A549 (cell line): ENCODE results near the gene IL17A. TPM values are rescaled to one million over a fixed set of nuclear protein-coding genes. Genes with fewer than 3 reads are reported as not detected.

Experiments used
- ATAC-seq, 2 experiments: fragments of 200-7000 bp in 1 of 2; fragments of >200 bp in 1 of 2; cut with Nextera tagmentation in 1 of 2; cut with Tn5 transposase in 1 of 2; 3 replicates each; pipeline versions ENCODE4 v1.8.0 to v1.9.1; 2018 to 2020; ENCODE audit warnings: mild to moderate bottlenecking in 1 of 2, moderate library complexity in 1 of 2
- CTCF ChIA-PET: fragments of 300-600 bp; sonication (Branson Sonifier 250); formaldehyde crosslinking; extraction: SDS; loops from one replicate; lab custom pipeline; 2021; ENCODE audit warnings: antibody characterized with exemption, inconsistent platforms; lab: Yijun Ruan, JAX
- POLR2A ChIA-PET: fragments of 350-600 bp; formaldehyde crosslinking; extraction: SDS; loops from one replicate; lab custom pipeline; 2021; ENCODE audit warnings: antibody characterized with exemption, inconsistent platforms; lab: Yijun Ruan, JAX
- DNase-seq, 2 experiments: peaks; one replicate each; pipeline versions ENCODE4 v3.0.0 to v3.0.0-alpha.2; 2011 to 2016; ENCODE audit warnings: low read depth in 1 of 2, low spot score in 1 of 2
- FAIRE-seq: peaks from 2 replicates; lab custom pipeline; 2011; peaks lifted over from hg19 to GRCh38; lab: Jason Lieb, UNC
- H3K27ac ChIP-seq, 2 experiments: fragments of >200 bp; sonication (Bioruptor Twin); formaldehyde crosslinking; 3 replicates each; pipeline ENCODE4 v1.5.1; 2016 to 2017
- H3K4me1 ChIP-seq: fragments of >200 bp; sonication (Bioruptor Twin); formaldehyde crosslinking; 3 replicates; pipeline ENCODE4 v1.6.1; 2016
- H3K4me2 ChIP-seq: fragments of >200 bp; sonication (Bioruptor Twin); formaldehyde crosslinking; 3 replicates; pipeline ENCODE4 v1.6.1; 2016
- H3K4me3 ChIP-seq: fragments of >200 bp; sonication (Bioruptor Twin); formaldehyde crosslinking; 3 replicates; pipeline ENCODE4 v1.5.1; 2016
- H3K9me3 ChIP-seq: fragments of >200 bp; sonication (Bioruptor Twin); formaldehyde crosslinking; 3 replicates; pipeline ENCODE4 v1.6.1; 2016
- BCL3 ChIP-seq: fragments of >200 bp; sonication (Bioruptor Twin); formaldehyde crosslinking; IDR thresholded peaks from 3 replicates; pipeline ENCODE4 v1.6.1; 2016
- CHD4 ChIP-seq: fragments of 200-600 bp; sonication (generic); IDR thresholded peaks from 2 replicates; pipeline ENCODE4 v1.6.1; 2016; ENCODE audit warnings: antibody characterized with exemption, mild to moderate bottlenecking, borderline replicate concordance
- CTCF ChIP-seq: fragments of >200 bp; sonication (Bioruptor Twin); formaldehyde crosslinking; IDR thresholded peaks from 3 replicates; pipeline ENCODE4 v1.5.1; 2016
- EHMT2 ChIP-seq: fragments of 200-600 bp; sonication (generic); IDR thresholded peaks from 2 replicates; pipeline ENCODE4 v1.6.1; 2016; ENCODE audit warnings: antibody characterized with exemption, low read depth, mild to moderate bottlenecking, moderate library complexity
- FOXS1 ChIP-seq: fragments of 250-450 bp; sonication (Bioruptor Pico); IDR thresholded peaks from 2 replicates; pipeline ENCODE4 v1.5.0; 2020; ENCODE audit warnings: mild to moderate bottlenecking, moderate library complexity
- HEYL ChIP-seq: fragments of 250-450 bp; sonication (Bioruptor Pico); IDR thresholded peaks from 2 replicates; pipeline ENCODE4 v1.8.0; 2021; ENCODE audit warnings: mild to moderate bottlenecking, moderate library complexity
- HOXB13 ChIP-seq: fragments of 250-450 bp; sonication (Bioruptor Pico); IDR thresholded peaks from 2 replicates; pipeline ENCODE4 v1.5.0; 2020; ENCODE audit warnings: low read depth, mild to moderate bottlenecking, moderate library complexity
- JUN ChIP-seq, 2 experiments: fragments of >200 bp; sonication (Bioruptor Twin); formaldehyde crosslinking; IDR thresholded peaks; 2 replicates in 1 of 2; 3 replicates in 1 of 2; pipeline ENCODE4 v1.6.1; 2016 to 2017
- MAFK ChIP-seq: fragments of 450-650 bp; IDR thresholded peaks from 2 replicates; pipeline ENCODE4 v1.6.1; 2014; ENCODE audit not compliant: partially characterized antibody
- MYC ChIP-seq: IDR thresholded peaks from 2 replicates; pipeline ENCODE4 v1.6.1; 2012; ENCODE audit warnings: mild to moderate bottlenecking, inconsistent platforms, low read length, improper control_type of control experiment, borderline replicate concordance
- NPAS2 ChIP-seq: fragments of 250-450 bp; sonication (Bioruptor Pico); IDR thresholded peaks from 2 replicates; pipeline ENCODE4 v1.8.0; 2022; ENCODE audit warnings: mild to moderate bottlenecking, moderate library complexity, borderline replicate concordance
- NR3C1 ChIP-seq: fragments of >200 bp; sonication (Bioruptor Twin); formaldehyde crosslinking; IDR thresholded peaks from 3 replicates; pipeline ENCODE4 v1.6.1; 2017
- PBX3 ChIP-seq: IDR thresholded peaks from 2 replicates; pipeline ENCODE4 v1.6.1; 2012
- POLR2A ChIP-seq: IDR thresholded peaks from 2 replicates; pipeline ENCODE4 v1.6.1; 2012; ENCODE audit warnings: mild to moderate bottlenecking, low read length
- RAD21 ChIP-seq, 2 experiments: fragments of >200 bp in 1 of 2; sonication (Bioruptor Twin) in 1 of 2; formaldehyde crosslinking in 1 of 2; IDR thresholded peaks in 1 of 2; conservative IDR thresholded peaks in 1 of 2; 2 replicates in 1 of 2; 3 replicates in 1 of 2; pipeline ENCODE4 v1.6.1; 2012 to 2018; ENCODE audit warnings: inconsistent platforms in 1 of 2
- RCOR1 ChIP-seq: fragments of 150-350 bp; IDR thresholded peaks from 2 replicates; pipeline ENCODE4 v1.6.1; 2014; ENCODE audit warnings: antibody characterized with exemption, low read length, low read depth
- RFX5 ChIP-seq: fragments of 450-650 bp; IDR thresholded peaks from 2 replicates; pipeline ENCODE4 v1.7.1; 2014; ENCODE audit warnings: antibody characterized with exemption, mild to moderate bottlenecking, moderate library complexity
- SMC3 ChIP-seq: fragments of >200 bp; sonication (Bioruptor Twin); formaldehyde crosslinking; IDR thresholded peaks from 3 replicates; pipeline ENCODE4 v1.6.1; 2018; ENCODE audit warnings: inconsistent platforms
- WGBS: methylation state at CpG from one replicate; pipeline ENCODE4 v1.1.6; 2017; ENCODE audit errors: missing lambda C conversion rate; 5-methylcytosine and 5-hydroxymethylcytosine counted together
- polyA plus RNA-seq, 4 experiments: library from polyadenylated mRNA; depleted of rRNA in 3 of 4; stranded (reverse); fragments of >200 nt; fragmentation: RNase III in 1 of 4; extraction: RNeasy Plus Mini Kit Qiagen cat#74134 plus additional on column Dnase treatment in 1 of 4; gene quantifications; 2 replicates in 3 of 4; 3 replicates in 1 of 4; pipeline ENCODE4 v1.2.3, GENCODE V29; 2011 to 2017
- small RNA-seq, 6 experiments: library from RNA; depleted of rRNA; stranded (forward); fragments of <200 nt; gene quantifications; one replicate each; pipeline ENCODE3, GENCODE V24; 2012

IL17A gene
- polyA plus RNA-seq, 2 of the 4 experiments (the other 2 are of a cell fraction): not detected

GRCh38 chr6:52233975-52234823 is 48.0 kb downstream of the IL17A start:
- Histone ChIP-seq H3K9me3 (no peaks in the 10 kb centered on the region), H3K4me3 (no peak overlapping the region), H3K4me2 (peak overlapping the region; percentile 57), H3K27ac (no peak overlapping the region), H3K4me1 (no peaks in the 10 kb centered on the region)
- 22% methylated on average over 15 of the region's 15 CpGs for WGBS
- POLR2A ChIA-PET: no interaction called here
- peak; percentile 33 to 59 for DNase-seq
- ATAC-seq: peak; percentile 95 to 98
- CTCF ChIA-PET: interaction anchor here (0.6 to 1.4 kb wide), 8 partner anchors 9 to 77 kb away, joined by 3 to 8 read pairs (median 4); no protein-coding TSS in a partner anchor
- TF ChIP-seq MYC (no peak), CTCF (peak; percentile 30; the same call in 2 of the 3 replicates), RCOR1 (no peak), MAFK (no peak), NPAS2 (no peak), PBX3 (no peak), RFX5 (no peak), POLR2A (no peak), RAD21 (conservative IDR thresholded peaks at IDR 0.05 in 1 of 2, IDR thresholded peaks at IDR 0.05 in 1 of 2) (peak; percentile 46 to 62; a peak in 4 of 5 replicates), JUN (IDR thresholded peaks at IDR 0.05) (no peak), NR3C1 (no peak), FOXS1 (CRISPR knock-in tag) (no peak), SMC3 (peak; percentile 42; the same call in 2 of the 3 replicates), CHD4 (no peak), EHMT2 (no peak), HEYL (no peak), HOXB13 (CRISPR knock-in tag) (no peak), BCL3 (no peak)
- FAIRE-seq: no peak

Small RNA genes within 50 kb of the gene (small RNA-seq; reads per million reads assigned to genes)
- gene MIR133B (0 reads per million in 6 experiments), gene MIR206 (0 reads per million in 6 experiments)

Other genes starting within 250 kb of the IL17A start
- not detected in 2 replicates for gene PKHD1, start 98.8 kb upstream of the IL17A start, polyA plus RNA-seq (2011; rRNA removed)
- gene PKHD1, start 98.8 kb upstream of the IL17A start, polyA plus RNA-seq (2017; fragmentation: RNase III; extraction: RNeasy Plus Mini Kit Qiagen cat#74134 plus additional on column Dnase treatment): not detected in 3 replicates
- gene IL17F, start 58.1 kb downstream of the IL17A start, polyA plus RNA-seq (2011; rRNA removed): not detected in 2 replicates
- not detected in 3 replicates for gene IL17F, start 58.1 kb downstream of the IL17A start, polyA plus RNA-seq (2017; fragmentation: RNase III; extraction: RNeasy Plus Mini Kit Qiagen cat#74134 plus additional on column Dnase treatment)
- 105 and 111 TPM in 2 replicates for gene MCM3, start 98.4 kb downstream of the IL17A start, polyA plus RNA-seq (2011; rRNA removed)
- 94.7 to 101 TPM (median 95.9 TPM) in 3 replicates for gene MCM3, start 98.4 kb downstream of the IL17A start, polyA plus RNA-seq (2017; fragmentation: RNase III; extraction: RNeasy Plus Mini Kit Qiagen cat#74134 plus additional on column Dnase treatment)
- gene PAQR8, start 175.8 kb downstream of the IL17A start, polyA plus RNA-seq (2011; rRNA removed): 1.2 and 1.3 TPM in 2 replicates
- gene PAQR8, start 175.8 kb downstream of the IL17A start, polyA plus RNA-seq (2017; fragmentation: RNase III; extraction: RNeasy Plus Mini Kit Qiagen cat#74134 plus additional on column Dnase treatment): 0.50 to 0.84 TPM (median 0.80 TPM) in 3 replicates
- 43.5 and 46.7 TPM in 2 replicates for gene EFHC1, start 234.0 kb downstream of the IL17A start, polyA plus RNA-seq (2011; rRNA removed)
- gene EFHC1, start 234.0 kb downstream of the IL17A start, polyA plus RNA-seq (2017; fragmentation: RNase III; extraction: RNeasy Plus Mini Kit Qiagen cat#74134 plus additional on column Dnase treatment): 14.0 to 16.5 TPM (median 15.2 TPM) in 3 replicates